NCI-H2227 (cell line): ENCODE results near the gene ARHGEF25.
"Not testable (repeated sequence)": the region's sequence is repeated elsewhere in the genome, so short reads cannot be mapped to it uniquely, and the experiment has no call there.

Experiments
- DNase-seq: peaks from one replicate; lab custom pipeline; 2025; ENCODE audit not compliant: unreplicated experiment; lab: John Stamatoyannopoulos, UW

Gene ARHGEF25

DNA sequence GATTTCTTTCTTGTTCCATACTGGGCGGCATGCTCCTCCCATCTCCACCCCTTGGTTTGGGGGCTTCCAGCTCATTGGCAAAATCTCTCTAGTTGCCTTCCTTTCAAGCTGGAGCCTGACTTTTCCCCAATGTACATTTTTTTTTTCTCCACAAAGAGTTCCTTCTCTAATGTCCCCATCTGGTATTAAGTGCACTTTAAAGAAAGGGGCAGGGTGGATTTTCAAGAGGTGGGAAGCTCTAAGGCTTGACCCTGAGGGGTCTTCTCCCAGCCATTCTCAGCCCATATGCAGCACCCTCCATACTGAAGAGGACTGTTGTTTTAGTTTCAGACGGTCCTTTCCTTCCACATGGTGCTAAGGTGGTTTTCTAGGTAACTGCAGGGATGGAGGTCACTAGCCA, 26.1 kb upstream of the ARHGEF25 start:
- DNase-seq, result no peak

DNA sequence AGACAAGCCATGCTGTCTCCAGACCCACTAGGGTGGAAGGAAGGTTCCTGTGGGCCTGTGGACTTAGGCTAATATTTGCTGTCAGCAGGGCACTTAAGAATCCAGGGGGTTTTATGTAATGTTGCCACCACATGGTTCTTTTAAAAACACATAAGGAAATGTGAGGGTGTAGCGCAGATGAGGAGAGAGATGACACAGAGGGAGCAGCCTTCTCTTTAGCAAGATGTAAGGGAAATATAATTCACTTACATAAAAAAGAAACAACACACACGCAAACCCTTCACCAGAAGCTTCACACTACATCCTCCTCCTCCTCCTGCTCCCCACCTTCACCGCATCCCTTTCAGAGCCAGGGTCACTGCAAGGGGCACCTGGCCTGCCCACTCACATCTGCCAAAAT, 25.1 kb upstream of the ARHGEF25 start:
- no peak for DNase-seq

DNA sequence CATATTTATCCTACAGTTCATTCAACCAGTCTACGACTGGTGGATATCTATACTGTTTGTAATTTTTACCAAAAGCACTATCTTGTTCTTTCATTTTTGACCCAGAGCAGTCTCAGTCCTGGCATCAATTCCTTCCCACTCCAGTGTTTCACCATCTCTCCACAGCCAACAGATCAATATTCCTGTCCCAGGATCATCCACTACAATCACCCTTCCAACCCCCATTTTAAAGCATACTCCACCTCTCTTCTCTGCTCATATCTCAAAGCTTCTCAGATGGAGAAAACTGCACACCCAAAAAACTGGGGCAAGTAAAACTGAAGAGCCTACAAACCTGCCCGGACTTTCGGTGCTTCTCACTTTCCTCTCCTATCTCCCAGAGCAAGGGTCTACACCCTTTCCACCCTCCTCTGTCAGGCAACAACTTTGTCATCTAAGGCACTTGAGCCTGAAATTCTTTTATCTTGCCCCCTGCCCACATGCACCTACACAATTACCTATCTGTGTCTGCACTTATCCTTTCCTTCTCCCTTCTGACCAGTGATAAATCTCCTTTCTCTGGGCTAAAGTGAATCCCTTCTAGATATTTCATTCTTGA, 24.3 kb upstream of the ARHGEF25 start:
- no peak for DNase-seq

DNA sequence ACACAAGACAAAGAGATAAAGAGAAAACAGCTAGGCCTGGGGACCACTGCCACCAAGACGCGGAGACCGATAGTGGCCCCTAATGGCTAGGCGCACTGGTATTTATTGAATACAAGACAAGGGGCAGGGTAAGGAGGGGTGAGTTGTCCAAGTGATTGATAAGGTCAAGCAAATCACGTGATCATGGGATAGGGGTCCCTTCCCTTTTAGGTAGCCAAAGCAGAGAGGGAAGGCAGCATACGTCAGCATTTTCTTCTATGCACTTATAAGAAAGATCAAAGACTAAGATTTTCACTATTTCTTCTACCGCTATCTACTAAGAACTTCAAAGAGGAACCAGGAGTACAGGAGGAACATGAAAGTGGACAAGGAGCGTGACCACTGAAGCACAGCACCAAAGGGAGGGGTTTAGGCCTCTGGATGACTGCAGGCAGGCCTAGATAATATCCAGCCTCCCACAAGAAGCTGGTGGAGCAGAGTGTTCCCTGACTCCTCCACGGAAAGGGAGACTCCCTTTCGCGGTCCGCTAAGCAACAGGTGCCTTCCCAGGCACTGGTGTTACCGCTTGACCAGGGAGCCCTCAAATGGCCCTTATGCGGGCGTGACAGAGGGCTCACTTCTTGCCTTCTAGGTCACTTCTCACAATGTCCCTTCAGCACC, 22.2 kb upstream of the ARHGEF25 start:
- not testable (repeated sequence) for DNase-seq

DNA sequence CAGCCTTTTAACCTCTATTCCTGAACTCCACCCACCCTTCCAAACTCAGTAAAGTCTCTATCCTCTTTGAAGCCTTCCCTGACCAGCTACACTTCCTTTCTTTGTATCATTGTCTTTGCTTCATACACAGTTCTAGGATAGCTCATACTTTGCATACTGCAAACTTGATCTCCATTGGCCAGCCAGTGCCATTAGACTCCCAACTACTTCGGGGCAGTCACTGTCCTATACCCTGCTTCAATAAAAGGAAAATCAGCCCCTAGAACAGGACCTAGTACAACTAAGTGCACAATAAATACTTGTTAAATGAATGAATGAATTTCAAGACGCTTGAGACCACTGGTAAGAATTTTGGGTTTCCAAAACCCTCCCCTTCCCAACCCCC, 20.8 kb upstream of the ARHGEF25 start:
- no peak for DNase-seq

DNA sequence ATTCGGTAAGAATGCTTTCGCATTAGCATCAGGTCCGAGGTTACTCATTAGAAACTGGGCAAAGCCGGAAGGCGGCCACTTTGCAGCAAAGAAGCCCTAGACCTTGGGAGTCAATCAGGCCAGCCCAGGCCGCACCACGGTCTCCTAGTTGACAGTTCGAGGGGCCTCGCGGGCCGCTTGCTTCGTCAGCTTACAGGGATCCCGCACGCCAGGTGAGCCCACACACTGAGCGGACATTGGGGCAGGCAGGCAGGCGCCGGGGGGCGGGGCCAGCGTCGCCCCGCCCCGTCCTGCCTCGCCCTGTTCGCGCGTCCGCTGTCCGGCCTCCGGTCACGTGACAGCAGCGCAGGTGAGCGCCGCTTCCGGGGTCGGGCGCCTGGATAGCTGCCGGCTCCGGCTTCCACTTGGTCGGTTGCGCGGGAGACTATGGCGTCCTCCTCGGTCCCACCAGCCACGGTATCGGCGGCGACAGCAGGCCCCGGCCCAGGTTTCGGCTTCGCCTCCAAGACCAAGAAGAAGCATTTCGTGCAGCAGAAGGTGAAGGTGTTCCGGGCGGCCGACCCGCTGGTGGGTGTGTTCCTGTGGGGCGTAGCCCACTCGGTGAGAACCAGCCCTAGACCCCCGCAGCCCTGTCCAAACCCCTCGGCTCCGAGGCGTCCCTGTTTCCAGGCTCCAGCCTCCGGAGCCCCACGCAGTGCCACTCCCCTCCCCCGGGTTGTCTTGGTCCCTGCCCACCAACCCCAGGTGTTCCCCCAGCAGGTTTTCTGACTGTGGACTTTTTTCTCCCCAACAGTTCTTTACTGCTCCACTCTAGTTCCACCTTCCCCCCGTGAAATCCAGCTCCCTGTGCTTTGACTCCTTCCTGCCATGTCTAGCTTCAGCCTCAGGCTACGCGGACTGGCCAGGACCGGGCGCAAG, 20.1 kb upstream of the ARHGEF25 start, which contains the start of gene PIP4K2C:
TSS of gene PIP4K2C (plus strand) at position 329 of the 918 bp plus-strand sequence. CDS start at position 427, 98 bp downstream.
- peak; percentile 87 for DNase-seq

DNA sequence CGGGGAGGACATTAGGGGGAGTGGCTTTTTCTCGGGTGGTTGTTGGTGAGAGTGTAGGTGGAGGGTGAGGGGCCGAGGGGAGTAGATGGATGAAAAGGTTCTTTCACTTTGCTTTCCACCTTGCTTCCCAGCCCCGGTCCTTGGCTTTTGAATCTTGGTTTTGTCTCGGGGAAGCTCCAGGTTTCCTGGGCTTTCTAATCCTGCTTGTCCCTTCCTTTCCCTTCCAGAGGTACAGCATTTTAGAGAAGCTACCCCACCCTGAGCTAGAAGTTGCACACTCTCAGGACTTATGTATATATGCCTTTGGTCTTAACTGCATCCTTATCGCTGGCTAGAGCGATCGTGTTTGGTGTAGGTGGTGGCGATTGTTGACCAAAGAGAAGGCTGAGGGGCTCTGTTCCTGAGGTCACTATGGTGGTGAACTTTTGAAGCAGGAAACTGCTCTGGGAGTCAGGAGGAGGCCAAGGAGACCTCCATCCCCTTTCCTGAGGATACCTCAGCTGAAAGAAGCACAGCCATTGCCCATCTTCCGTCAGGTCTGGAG, 19.4 kb upstream of the ARHGEF25 start:
- no peak for DNase-seq

DNA sequence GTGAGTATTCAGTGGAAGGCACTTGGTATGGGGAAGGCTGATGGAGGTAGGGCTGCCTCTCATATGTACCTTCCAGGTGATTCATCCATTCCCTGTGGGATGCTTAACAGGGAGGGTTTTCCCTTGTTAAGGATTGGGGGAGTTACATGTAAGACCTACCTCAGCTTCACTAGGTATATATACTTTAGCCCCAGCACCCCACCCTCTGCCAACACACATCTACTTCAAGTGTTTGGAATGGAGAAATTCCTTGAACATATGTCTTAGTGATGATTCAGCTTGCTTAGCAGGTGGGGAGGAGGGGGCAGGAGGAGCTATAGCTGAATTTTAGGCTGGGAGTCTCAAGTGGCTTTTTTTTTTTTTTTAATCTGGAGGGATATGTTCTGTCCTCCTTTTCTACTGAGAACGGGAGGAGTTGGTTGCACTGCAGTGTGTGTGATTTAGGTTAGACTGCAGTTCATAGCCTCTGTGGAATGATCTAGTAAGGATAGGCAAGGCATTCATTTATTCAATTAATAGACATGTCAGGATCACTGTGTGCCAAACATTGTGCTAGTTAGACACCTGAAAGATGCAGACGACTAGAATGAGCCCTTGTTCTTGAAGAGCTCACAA, 18.6 kb upstream of the ARHGEF25 start:
- no peak for DNase-seq

DNA sequence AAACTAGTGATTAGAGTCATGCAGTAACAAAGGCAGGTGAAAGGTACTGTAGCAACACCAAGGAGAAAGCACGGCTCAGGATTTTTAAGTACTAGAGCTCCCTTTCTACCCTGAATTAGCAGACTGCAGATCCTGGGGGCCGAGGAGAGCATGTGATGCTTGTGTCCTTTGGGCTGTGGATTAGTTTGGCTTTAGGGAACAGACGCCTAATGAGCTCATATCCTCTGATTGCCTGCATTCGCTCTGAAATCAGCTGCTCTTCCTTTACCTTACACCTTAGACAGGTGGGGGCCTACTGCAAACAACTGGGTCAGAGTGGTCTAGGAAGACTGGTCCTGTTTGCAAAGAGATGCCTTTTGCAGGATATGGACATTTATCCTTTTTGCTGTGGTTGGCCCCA, 18.0 kb upstream of the ARHGEF25 start:
- DNase-seq, result no peak

DNA sequence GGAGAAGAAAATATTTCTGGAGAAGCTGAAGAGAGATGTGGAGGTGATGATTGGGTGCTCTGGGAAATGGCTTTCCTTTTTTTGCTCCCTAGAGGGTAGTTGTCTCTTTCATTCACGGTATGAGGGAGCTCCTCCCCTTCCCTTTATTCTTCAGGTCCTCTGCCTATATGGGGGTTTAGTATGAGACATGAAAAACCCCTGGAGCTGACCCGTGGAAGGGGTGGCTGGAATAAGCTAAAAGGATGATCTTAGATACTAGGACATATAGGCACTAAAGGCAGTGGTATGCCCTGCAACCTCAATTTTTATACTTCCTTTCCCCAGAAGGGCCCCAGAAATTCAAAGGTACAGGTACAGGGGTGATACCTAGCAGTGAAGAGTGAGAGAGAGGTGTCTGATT, 10.8 kb upstream of the ARHGEF25 start:
- no peak for DNase-seq

DNA sequence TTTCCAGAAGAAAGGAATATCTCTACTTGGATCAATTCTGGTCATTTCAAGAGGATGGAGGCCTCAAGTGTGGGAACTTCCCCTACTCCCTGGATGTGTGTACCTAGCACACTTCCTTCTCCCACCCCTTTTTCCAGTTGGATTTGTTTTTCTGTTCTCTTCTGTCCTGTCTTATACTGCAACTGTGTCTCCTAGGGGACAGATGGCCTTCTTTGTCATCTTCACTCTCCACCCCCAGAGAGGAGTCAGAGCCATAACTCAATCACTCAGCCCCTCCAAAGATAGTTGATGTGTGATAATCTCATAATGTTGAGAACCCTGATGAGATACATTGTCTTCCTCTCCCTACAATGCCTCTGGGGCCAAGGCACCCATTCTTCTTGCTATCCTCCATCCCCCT, 8.7 kb upstream of the ARHGEF25 start:
- no peak for DNase-seq

DNA sequence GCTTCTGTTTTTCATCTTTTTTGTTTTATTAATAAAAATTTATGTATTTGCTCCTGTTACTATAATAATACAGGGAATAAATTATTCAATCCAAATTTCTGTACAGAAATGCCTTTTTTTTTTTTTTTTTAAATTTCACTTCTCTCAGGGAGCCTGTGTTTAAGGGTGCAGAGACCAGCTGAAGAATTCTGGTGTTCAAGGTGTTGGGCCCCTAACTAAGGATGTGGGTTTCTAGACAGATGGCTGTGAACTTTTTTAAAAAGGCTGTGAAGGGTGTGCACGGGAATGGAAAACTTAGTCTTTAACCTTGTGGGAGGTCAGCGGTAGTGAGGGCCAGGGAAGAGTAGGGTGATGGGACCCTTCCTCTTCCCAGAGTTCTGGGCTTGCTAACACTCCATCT, 7.9 kb upstream of the ARHGEF25 start:
- DNase-seq, result no peak

DNA sequence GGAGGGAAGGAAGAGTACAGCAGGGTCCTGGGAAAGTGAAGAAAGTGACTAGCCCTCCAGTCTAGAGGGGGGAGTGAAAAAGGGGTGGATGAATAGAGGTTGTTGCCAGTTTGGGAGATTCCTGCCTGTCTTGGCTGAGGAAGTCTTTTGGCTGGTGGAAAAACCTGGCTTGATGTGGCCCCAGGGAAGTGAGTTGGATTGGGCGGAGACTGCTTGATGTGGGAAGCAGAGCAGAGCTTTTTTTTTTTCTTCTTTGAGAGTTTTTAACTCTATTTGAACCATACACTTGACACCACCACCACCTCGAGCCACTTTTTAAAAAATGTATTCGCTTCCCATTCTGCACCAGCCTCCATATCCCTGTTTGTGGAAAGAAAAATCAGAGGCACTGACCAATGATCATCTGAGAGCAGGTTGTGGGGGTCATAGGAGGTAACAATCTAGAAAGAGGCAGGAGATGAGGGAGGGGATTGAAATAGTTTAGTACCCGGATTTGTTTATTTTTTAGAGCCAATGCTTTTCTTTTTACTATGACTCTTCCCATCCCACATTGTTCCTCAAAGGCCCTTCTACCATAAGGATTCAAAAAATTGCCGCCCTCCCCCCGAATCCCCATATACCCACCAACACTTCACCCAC, 7.3 kb upstream of the ARHGEF25 start:
- DNase-seq, result peak; percentile 34

DNA sequence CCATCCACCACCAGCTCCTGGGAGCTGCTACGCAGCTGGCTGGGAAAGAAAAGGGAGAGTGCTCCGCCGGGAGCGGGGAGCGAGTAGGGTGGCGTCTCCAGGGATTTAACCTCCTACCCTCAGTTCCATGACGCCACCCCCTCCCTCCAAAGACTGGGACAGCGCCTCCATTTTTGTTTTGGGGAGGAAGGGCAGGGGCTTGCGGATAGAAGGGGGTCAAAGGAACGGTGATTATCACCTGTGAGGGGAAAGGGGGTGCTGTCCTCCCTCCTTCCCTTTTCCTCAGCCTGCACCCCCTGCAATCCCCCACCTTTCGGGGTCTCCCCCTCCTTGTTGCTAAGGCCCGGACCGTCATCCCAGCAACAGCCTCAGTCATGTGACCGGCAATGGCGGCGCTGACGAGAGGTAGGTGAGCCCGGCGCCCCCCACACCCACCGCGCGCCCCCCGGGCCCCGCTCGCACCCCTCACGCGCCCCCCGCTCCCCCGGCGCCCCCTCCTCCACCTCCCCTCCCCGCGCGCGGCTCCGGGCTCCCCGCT, 6.7 kb upstream of the ARHGEF25 start, which contains the start of gene DTX3:
TSS of gene DTX3 (plus strand) at position 371 of the 538 bp plus-strand sequence. CDS start 1,694 bp downstream, outside the sequence.
- peak; percentile 49 for DNase-seq

DNA sequence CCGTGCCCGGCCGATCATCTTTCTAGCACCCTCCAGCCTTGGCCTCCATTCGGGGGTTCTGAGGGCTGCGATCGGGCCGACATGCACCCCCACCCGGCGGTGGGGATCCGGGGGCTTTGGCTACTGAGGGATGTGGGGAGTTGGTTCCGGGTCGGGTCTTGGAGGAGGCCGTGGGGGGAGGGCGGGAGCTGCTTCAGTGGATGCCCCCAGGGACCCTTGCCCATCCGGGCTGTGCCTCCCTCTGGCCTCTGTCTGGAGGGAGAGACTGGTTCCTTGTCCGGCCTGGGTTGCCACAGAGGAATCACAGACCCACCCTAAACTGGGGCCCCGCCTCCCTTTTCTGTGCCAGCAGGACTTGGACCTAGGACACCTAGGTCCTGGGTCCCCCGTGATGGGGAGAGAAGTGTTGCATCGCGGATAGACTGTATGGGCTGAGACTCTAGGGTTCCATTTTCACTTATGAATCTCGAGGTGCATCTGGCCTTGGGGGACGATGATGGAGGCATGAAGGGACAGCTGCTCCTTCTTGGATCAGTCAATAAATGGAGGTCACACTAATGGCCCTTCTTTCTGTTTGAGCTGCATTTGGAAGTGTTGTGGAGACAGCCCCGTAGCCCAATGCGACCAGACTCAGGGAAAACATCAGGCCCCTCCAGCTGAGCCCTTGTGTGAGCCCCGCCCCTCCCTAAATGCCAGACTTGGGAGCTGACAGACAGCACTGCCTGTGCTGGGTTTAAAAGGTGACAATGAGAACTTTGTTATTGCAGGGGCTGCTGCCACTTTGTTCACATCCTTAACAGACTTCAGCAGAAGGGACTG, 6.0 kb upstream of the ARHGEF25 start:
- DNase-seq, result no peak

DNA sequence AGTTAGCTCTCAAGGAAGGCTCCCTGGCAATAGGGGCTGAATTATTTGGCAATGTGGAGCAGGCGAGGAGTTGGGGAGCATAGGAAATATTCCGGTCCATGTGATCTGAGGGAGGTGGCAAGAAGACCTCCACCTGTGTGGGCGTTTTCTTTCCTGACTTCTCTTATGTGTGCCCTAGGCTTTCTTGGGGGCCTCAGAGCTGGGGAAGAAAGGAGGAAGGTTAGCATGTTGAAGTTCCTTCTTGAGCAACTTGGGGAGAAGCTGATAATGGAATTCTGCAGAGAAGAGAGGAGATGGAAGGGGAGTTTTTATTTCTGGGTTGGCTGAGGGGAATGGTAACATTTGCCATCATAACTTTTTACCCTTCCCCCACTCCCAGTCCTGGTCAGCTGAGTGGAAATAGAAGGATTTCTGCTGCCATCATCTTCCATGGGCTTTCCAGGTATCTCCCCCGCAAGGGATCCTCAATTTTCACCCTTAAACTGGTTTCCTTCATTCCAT, 5.4 kb upstream of the ARHGEF25 start:
- DNase-seq, result no peak

DNA sequence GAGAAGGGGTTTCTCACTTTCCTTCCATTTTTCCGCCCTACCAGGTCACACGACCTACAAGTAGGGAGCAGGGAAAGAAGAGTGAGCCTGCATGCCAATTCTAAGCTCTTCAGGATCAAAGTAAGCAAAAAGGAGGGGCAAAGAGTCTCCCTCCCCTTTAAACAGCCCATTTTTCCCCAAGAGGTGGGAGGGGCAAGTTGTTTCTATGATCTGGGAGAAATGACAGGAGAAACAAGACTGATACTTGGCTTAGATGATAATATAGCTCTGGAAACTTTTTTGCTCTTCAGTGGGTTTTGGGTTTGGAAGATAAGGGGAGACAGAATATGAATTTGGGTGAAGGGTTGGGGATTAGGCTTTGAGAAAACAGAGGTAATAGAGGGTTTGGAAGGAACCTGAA, 4.8 kb upstream of the ARHGEF25 start:
- no peak for DNase-seq

DNA sequence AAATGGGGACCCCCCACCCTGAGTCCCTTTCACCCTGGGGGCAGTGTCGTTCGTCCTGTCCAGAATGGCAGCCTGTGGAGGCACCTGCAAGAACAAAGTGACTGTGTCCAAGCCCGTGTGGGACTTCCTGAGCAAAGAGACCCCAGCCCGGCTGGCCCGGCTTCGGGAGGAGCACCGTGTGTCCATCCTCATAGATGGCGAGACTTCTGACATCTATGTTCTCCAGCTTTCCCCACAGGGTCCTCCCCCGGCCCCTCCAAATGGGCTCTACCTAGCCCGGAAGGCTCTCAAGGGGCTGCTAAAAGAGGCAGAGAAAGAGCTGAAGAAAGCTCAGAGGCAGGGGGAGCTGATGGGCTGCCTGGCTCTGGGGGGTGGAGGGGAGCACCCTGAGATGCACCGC, 4.4 kb upstream of the ARHGEF25 start:
- DNase-seq, result no peak

DNA sequence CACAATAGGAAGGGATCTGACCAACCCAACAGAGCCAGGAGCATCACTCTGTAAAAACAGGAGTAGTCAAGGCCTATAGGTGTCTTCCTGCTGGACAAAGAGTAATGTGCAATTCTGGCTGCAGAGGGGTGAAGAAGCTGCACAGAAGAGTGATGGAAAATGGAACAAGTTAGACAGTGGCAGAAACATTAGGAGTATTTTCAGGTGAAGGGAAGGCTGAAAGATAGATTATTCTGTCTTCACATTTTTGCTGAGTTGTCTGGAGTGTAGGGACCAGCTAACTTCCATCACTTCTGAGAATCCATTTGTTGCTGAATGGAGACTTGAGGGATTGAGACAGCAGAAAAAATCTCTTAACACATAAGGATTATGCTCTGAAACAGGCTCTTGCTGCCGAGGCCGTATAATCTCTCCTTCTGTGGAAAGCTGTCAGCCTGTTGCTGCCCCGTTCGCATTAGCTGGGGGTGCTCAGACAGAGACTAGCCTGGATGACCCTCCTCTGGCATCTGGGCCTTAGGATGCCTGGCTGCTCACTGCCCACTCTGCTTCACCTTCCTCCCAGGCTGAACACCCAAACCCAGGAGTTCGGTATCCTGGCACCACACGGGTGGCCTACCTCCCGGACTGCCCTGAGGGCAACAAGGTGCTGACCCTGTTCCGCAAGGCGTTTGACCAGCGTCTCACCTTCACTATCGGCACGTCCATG, 3.1 kb upstream of the ARHGEF25 start:
- no peak for DNase-seq
